Measurements from ENCODE around the gene DTD1.

Gene DTD1

GRCh38 chr20:18695175-18695574 lies 107.3 kb downstream of the DTD1 start:
- no peak overlapping the region for H3K27ac ChIP-seq (replicated peaks; ENCODE audit: low read length)
- H3K4ac ChIP-seq (ENCODE audit: low read length): no peak overlapping the region
- no peak overlapping the region for H4K91ac ChIP-seq (ENCODE audit: low read depth, low read length, poor library complexity)
- H2BK120ac ChIP-seq (ENCODE audit: low read depth, low read length): no peak overlapping the region
- DNase-seq (ENCODE audit: low spot score): no peak
- no peak overlapping the region for H2AFZ ChIP-seq (ENCODE audit: low read length)
- H3K4me1 ChIP-seq (ENCODE audit: control insufficient read depth in 2 of 2, insufficient read depth in 1 of 2, low read depth in 1 of 2, low read length in 2 of 2): no peaks in the 10 kb centered on the region
- H2BK5ac ChIP-seq (ENCODE audit: low read length): no peak overlapping the region
- no peaks in the 10 kb centered on the region for H3K79me1 ChIP-seq (ENCODE audit: low read depth, low read length)
- no peak overlapping the region for H2AK5ac ChIP-seq (ENCODE audit: low read depth, low read length)
- H3K4me3 ChIP-seq (ENCODE audit: low read length in 2 of 2): no peak overlapping the region
- H3K36me3 ChIP-seq (replicated peaks in 1 of 2; ENCODE audit: control insufficient read depth in 2 of 2, insufficient read depth in 2 of 2, low read length in 2 of 2): no peaks in the 10 kb centered on the region
- no peak overlapping the region for H4K8ac ChIP-seq (ENCODE audit: low read depth, low read length)
- no peak overlapping the region for H3K23ac ChIP-seq (ENCODE audit: low read depth, low read length, poor library complexity)
- peaks cover 0 to 3% of the 10 kb centered on the region in 2 donors for H3K9me3 ChIP-seq (replicated peaks in 1 of 2; ENCODE audit: control insufficient read depth in 2 of 2, insufficient read depth in 1 of 2, low read depth in 1 of 2, low read length in 2 of 2)
- H2BK15ac ChIP-seq (ENCODE audit: low read length): no peak overlapping the region
- H3K4me2 ChIP-seq (ENCODE audit: insufficient read depth, low read length, poor library complexity, severe bottlenecking): no peak overlapping the region
- no CpG with 5 or more reads among the region's 5 CpGs for WGBS, 2 donors (ENCODE audit: extremely low coverage in 2 of 2, insufficient read length in 2 of 2, insufficient replicate concordance in 1 of 2)
- H3K18ac ChIP-seq (ENCODE audit: low read length): no peak overlapping the region
- no peak overlapping the region for H3K14ac ChIP-seq (ENCODE audit: low read length)
- H3K27me3 ChIP-seq (ENCODE audit: control insufficient read depth in 3 of 3, insufficient read depth in 3 of 3, low read depth in 1 of 3, low read length in 3 of 3): no peaks in the 10 kb centered on the region
- H2BK12ac ChIP-seq (ENCODE audit: low read length): no peak overlapping the region
- H3K9ac ChIP-seq (ENCODE audit: low read depth, low read length, poor library complexity): no peak overlapping the region

GRCh38 chr20:18698735-18699380 lies 111.0 kb downstream of the DTD1 start:
- Histone ChIP-seq H3K79me1 (ENCODE audit: low read depth, low read length) (no peaks in the 10 kb centered on the region), H2BK5ac (ENCODE audit: low read length) (no peak overlapping the region), H3K18ac (ENCODE audit: low read length) (no peak overlapping the region), H3K23ac (ENCODE audit: low read depth, low read length, poor library complexity) (no peak overlapping the region), H3K4me1 (ENCODE audit: control insufficient read depth in 2 of 2, insufficient read depth in 1 of 2, low read depth in 1 of 2, low read length in 2 of 2) (no peaks in the 10 kb centered on the region), H3K9ac (ENCODE audit: low read depth, low read length, poor library complexity) (no peak overlapping the region), H4K8ac (ENCODE audit: low read depth, low read length) (no peak overlapping the region), H4K91ac (ENCODE audit: low read depth, low read length, poor library complexity) (no peak overlapping the region), H3K4ac (ENCODE audit: low read length) (no peak overlapping the region), H3K4me3 (ENCODE audit: low read length in 2 of 2) (no peak overlapping the region), H3K9me3 (replicated peaks in 1 of 2; ENCODE audit: control insufficient read depth in 2 of 2, insufficient read depth in 1 of 2, low read depth in 1 of 2, low read length in 2 of 2) (peaks cover 0 to 3% of the 10 kb centered on the region in 2 donors), H3K27me3 (ENCODE audit: control insufficient read depth in 3 of 3, insufficient read depth in 3 of 3, low read depth in 1 of 3, low read length in 3 of 3) (no peaks in the 10 kb centered on the region), H3K14ac (ENCODE audit: low read length) (no peak overlapping the region), H2AFZ (ENCODE audit: low read length) (no peak overlapping the region), H2BK120ac (ENCODE audit: low read depth, low read length) (no peak overlapping the region), H2BK15ac (ENCODE audit: low read length) (no peak overlapping the region), H2BK12ac (ENCODE audit: low read length) (no peak overlapping the region), H3K4me2 (ENCODE audit: insufficient read depth, low read length, poor library complexity, severe bottlenecking) (no peak overlapping the region), H3K36me3 (replicated peaks in 1 of 2; ENCODE audit: control insufficient read depth in 2 of 2, insufficient read depth in 2 of 2, low read length in 2 of 2) (no peaks in the 10 kb centered on the region), H3K27ac (replicated peaks; ENCODE audit: low read length) (no peak overlapping the region), H2AK5ac (ENCODE audit: low read depth, low read length) (no peak overlapping the region)
- no peak for DNase-seq (ENCODE audit: low spot score)
- no CpG with 5 or more reads among the region's 4 CpGs for WGBS, 2 donors (ENCODE audit: extremely low coverage in 2 of 2, insufficient read length in 2 of 2, insufficient replicate concordance in 1 of 2)

- H2BK12ac ChIP-seq (ENCODE audit: low read length): no peak overlapping the region
- no peak for DNase-seq (ENCODE audit: low spot score)
- no peak overlapping the region for H3K27ac ChIP-seq (replicated peaks; ENCODE audit: low read length)
- H3K14ac ChIP-seq (ENCODE audit: low read length): no peak overlapping the region
- H3K79me1 ChIP-seq (ENCODE audit: low read depth, low read length): no peaks in the 10 kb centered on the region
- peaks cover 0 to 3% of the 10 kb centered on the region in 2 donors for H3K9me3 ChIP-seq (replicated peaks in 1 of 2; ENCODE audit: control insufficient read depth in 2 of 2, insufficient read depth in 1 of 2, low read depth in 1 of 2, low read length in 2 of 2)
- no peak overlapping the region for H3K4me3 ChIP-seq (ENCODE audit: low read length in 2 of 2)
- H4K91ac ChIP-seq (ENCODE audit: low read depth, low read length, poor library complexity): no peak overlapping the region
- no peak overlapping the region for H4K8ac ChIP-seq (ENCODE audit: low read depth, low read length)
- no peak overlapping the region for H2AK5ac ChIP-seq (ENCODE audit: low read depth, low read length)
- H2BK5ac ChIP-seq (ENCODE audit: low read length): no peak overlapping the region
- H2BK15ac ChIP-seq (ENCODE audit: low read length): no peak overlapping the region
- H3K36me3 ChIP-seq (replicated peaks in 1 of 2; ENCODE audit: control insufficient read depth in 2 of 2, insufficient read depth in 2 of 2, low read length in 2 of 2): no peaks in the 10 kb centered on the region
- no CpG with 5 or more reads among the region's 3 CpGs for WGBS, 2 donors (ENCODE audit: extremely low coverage in 2 of 2, insufficient read length in 2 of 2, insufficient replicate concordance in 1 of 2)
- no peak overlapping the region for H3K18ac ChIP-seq (ENCODE audit: low read length)
- H3K4me1 ChIP-seq (ENCODE audit: control insufficient read depth in 2 of 2, insufficient read depth in 1 of 2, low read depth in 1 of 2, low read length in 2 of 2): peaks cover 0 to 6% of the 10 kb centered on the region in 2 donors
- no peak overlapping the region for H3K4me2 ChIP-seq (ENCODE audit: insufficient read depth, low read length, poor library complexity, severe bottlenecking)
- no peak overlapping the region for H2AFZ ChIP-seq (ENCODE audit: low read length)
- H3K27me3 ChIP-seq (ENCODE audit: control insufficient read depth in 3 of 3, insufficient read depth in 3 of 3, low read depth in 1 of 3, low read length in 3 of 3): no peaks in the 10 kb centered on the region
- H3K9ac ChIP-seq (ENCODE audit: low read depth, low read length, poor library complexity): no peak overlapping the region
- no peak overlapping the region for H2BK120ac ChIP-seq (ENCODE audit: low read depth, low read length)
- H3K23ac ChIP-seq (ENCODE audit: low read depth, low read length, poor library complexity): no peak overlapping the region
- H3K4ac ChIP-seq (ENCODE audit: low read length): no peak overlapping the region
Observed at GRCh38 chr20:18701969-18702368, 114.1 kb downstream of the DTD1 start.

- H3K18ac ChIP-seq (ENCODE audit: low read length): no peak overlapping the region
- H3K9me3 ChIP-seq (replicated peaks in 1 of 2; ENCODE audit: control insufficient read depth in 2 of 2, insufficient read depth in 1 of 2, low read depth in 1 of 2, low read length in 2 of 2): peaks cover 0 to 3% of the 10 kb centered on the region in 2 donors
- peaks cover 0 to 8% of the 10 kb centered on the region in 2 donors for H3K4me1 ChIP-seq (ENCODE audit: control insufficient read depth in 2 of 2, insufficient read depth in 1 of 2, low read depth in 1 of 2, low read length in 2 of 2)
- no peaks in the 10 kb centered on the region for H3K27me3 ChIP-seq (ENCODE audit: control insufficient read depth in 3 of 3, insufficient read depth in 3 of 3, low read depth in 1 of 3, low read length in 3 of 3)
- no peak overlapping the region for H4K91ac ChIP-seq (ENCODE audit: low read depth, low read length, poor library complexity)
- no peak overlapping the region for H3K23ac ChIP-seq (ENCODE audit: low read depth, low read length, poor library complexity)
- no peak overlapping the region for H2AFZ ChIP-seq (ENCODE audit: low read length)
- no peak overlapping the region for H3K4me3 ChIP-seq (ENCODE audit: low read length in 2 of 2)
- no peak overlapping the region for H2AK5ac ChIP-seq (ENCODE audit: low read depth, low read length)
- no peak overlapping the region for H2BK15ac ChIP-seq (ENCODE audit: low read length)
- H3K79me1 ChIP-seq (ENCODE audit: low read depth, low read length): no peaks in the 10 kb centered on the region
- no peak for DNase-seq (ENCODE audit: low spot score)
- no peak overlapping the region for H3K27ac ChIP-seq (replicated peaks; ENCODE audit: low read length)
- H2BK12ac ChIP-seq (ENCODE audit: low read length): no peak overlapping the region
- H3K4me2 ChIP-seq (ENCODE audit: insufficient read depth, low read length, poor library complexity, severe bottlenecking): no peak overlapping the region
- no peak overlapping the region for H3K14ac ChIP-seq (ENCODE audit: low read length)
- H2BK5ac ChIP-seq (ENCODE audit: low read length): no peak overlapping the region
- no peak overlapping the region for H2BK120ac ChIP-seq (ENCODE audit: low read depth, low read length)
- H3K4ac ChIP-seq (ENCODE audit: low read length): no peak overlapping the region
- no peak overlapping the region for H4K8ac ChIP-seq (ENCODE audit: low read depth, low read length)
- no CpG with 5 or more reads among the region's 3 CpGs for WGBS, 2 donors (ENCODE audit: extremely low coverage in 2 of 2, insufficient read length in 2 of 2, insufficient replicate concordance in 1 of 2)
- no peak overlapping the region for H3K9ac ChIP-seq (ENCODE audit: low read depth, low read length, poor library complexity)
- H3K36me3 ChIP-seq (replicated peaks in 1 of 2; ENCODE audit: control insufficient read depth in 2 of 2, insufficient read depth in 2 of 2, low read length in 2 of 2): no peaks in the 10 kb centered on the region
Observed at GRCh38 chr20:18702736-18703135, 114.9 kb downstream of the DTD1 start.

All from neuronal stem cell (in vitro differentiated cells).